GM12872 (cell line): ENCODE data around the gene KIAA2012.

Experiments
- CTCF ChIP-seq: IDR thresholded peaks from 3 replicates; pipeline ENCODE4 v1.5.1; 2011; ENCODE audit warnings: low read depth, mild to moderate bottlenecking, low read length, moderate library complexity; ENCODE audit not compliant: insufficient read depth

Gene KIAA2012

GRCh38 chr2:202118168-202118567, 45.1 kb downstream of the KIAA2012 start:
- TF ChIP-seq CTCF = no peak

- no peak for TF ChIP-seq CTCF
These were observed 47.8 kb downstream of the KIAA2012 start for GRCh38 chr2:202120828-202121227.

GRCh38 chr2:202121532-202122162, 48.6 kb downstream of the KIAA2012 start:
- no peak for TF ChIP-seq CTCF

GRCh38 chr2:202122163-202122540, 49.1 kb downstream of the KIAA2012 start:
- TF ChIP-seq CTCF = no peak

- TF ChIP-seq CTCF = no peak
These were observed 50.1 kb downstream of the KIAA2012 start for GRCh38 chr2:202122980-202123720.

GRCh38 chr2:202124286-202124685, 51.2 kb downstream of the KIAA2012 start:
- no peak for TF ChIP-seq CTCF

- no peak for TF ChIP-seq CTCF
These were observed 54.8 kb downstream of the KIAA2012 start for GRCh38 chr2:202127687-202128331.
